GM19468 (cell line): ENCODE data around the gene MRPL27.

Experiments
- ATAC-seq: cut with Tn5 transposase; IDR thresholded peaks from one replicate; pipeline ENCODE4 v1.9.1; 2021; ENCODE audit warnings: mild to moderate bottlenecking, moderate library complexity, moderate number of reproducible peaks; ENCODE audit not compliant: unreplicated experiment; ENCODE audit errors: extremely low read depth

Gene MRPL27

GRCh38 chr17:50361561-50362480 is 11.2 kb downstream of the MRPL27 start:
- no peak for ATAC-seq

GRCh38 chr17:50360486-50361115 is 12.4 kb downstream of the MRPL27 start:
- ATAC-seq: no peak

GRCh38 chr17:50359998-50360461 is 13.0 kb downstream of the MRPL27 start:
- ATAC-seq: no peak

GRCh38 chr17:50359005-50359699 is 13.8 kb downstream of the MRPL27 start:
- ATAC-seq: no peak

GRCh38 chr17:50358177-50358576 is 14.8 kb downstream of the MRPL27 start:
- no peak for ATAC-seq

GRCh38 chr17:50356892-50357510 is 16.0 kb downstream of the MRPL27 start:
- ATAC-seq: no peak

GRCh38 chr17:50356418-50356817 is 16.6 kb downstream of the MRPL27 start:
- ATAC-seq: no peak

- no peak for ATAC-seq
These were observed 17.2 kb downstream of the MRPL27 start for GRCh38 chr17:50355701-50356341.

GRCh38 chr17:50355336-50355700 is 17.7 kb downstream of the MRPL27 start:
- no peak for ATAC-seq

GRCh38 chr17:50354776-50355175 is 18.2 kb downstream of the MRPL27 start:
- no peak for ATAC-seq

- no peak for ATAC-seq
These were observed 18.8 kb downstream of the MRPL27 start for GRCh38 chr17:50354198-50354597.

- ATAC-seq: no peak
These were observed 19.3 kb downstream of the MRPL27 start for GRCh38 chr17:50353600-50354195.

- ATAC-seq: no peak
These were observed 20.0 kb downstream of the MRPL27 start for GRCh38 chr17:50352693-50353599.

- no peak for ATAC-seq
These were observed 20.8 kb downstream of the MRPL27 start for GRCh38 chr17:50352072-50352692.

GRCh38 chr17:50350733-50351132 is 22.3 kb downstream of the MRPL27 start:
- ATAC-seq: no peak

GRCh38 chr17:50349243-50349600 is 23.8 kb downstream of the MRPL27 start:
- no peak for ATAC-seq

GRCh38 chr17:50348522-50349242 is 24.3 kb downstream of the MRPL27 start:
- no peak for ATAC-seq

GRCh38 chr17:50347894-50348291 is 25.1 kb downstream of the MRPL27 start:
- no peak for ATAC-seq
